Hindlimb muscle (tissue), 1 donor: Measurements from ENCODE around the gene SMCO1. TPM values are rescaled to one million over a fixed set of nuclear protein-coding genes. Genes with fewer than 3 reads are reported as not detected.
A peak's percentile ranks its signal among the peaks of the same experiment; 100 is the strongest.
"Not testable (repeated sequence)": the region's sequence is repeated elsewhere in the genome, so short reads cannot be mapped to it uniquely, and the experiment has no call there.

Source experiments
- DNase-seq: peaks from one replicate; pipeline ENCODE4 v3.0.0-alpha.2; 2013
- polyA plus RNA-seq: library from polyadenylated mRNA; unstranded; fragments of 120-200 nt; gene quantifications from one replicate; pipeline ENCODE4 v1.2.1, GENCODE V29; 2013; ENCODE audit not compliant: insufficient read length

The SMCO1 gene
- polyA plus RNA-seq, 1 donor, result 1.5 TPM

DNA sequence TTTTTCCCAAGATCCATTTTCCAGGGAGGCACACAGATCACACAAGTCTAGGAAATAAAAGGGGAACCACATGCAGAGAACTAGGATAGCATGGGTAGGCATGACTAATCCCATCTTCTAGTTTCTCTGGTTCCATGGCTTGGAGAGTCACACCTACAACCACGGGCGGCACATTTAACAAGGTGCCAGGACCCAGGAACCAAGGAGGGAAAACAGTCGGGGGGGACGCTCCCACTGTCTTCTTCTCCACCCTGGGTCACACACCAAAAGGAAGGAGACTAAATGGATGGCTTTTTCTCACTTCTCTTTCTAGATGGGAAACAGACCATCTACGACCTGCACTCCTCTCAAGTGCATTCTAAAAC, 4.6 kb upstream of the SMCO1 start:
- DNase-seq, result no peak

DNA sequence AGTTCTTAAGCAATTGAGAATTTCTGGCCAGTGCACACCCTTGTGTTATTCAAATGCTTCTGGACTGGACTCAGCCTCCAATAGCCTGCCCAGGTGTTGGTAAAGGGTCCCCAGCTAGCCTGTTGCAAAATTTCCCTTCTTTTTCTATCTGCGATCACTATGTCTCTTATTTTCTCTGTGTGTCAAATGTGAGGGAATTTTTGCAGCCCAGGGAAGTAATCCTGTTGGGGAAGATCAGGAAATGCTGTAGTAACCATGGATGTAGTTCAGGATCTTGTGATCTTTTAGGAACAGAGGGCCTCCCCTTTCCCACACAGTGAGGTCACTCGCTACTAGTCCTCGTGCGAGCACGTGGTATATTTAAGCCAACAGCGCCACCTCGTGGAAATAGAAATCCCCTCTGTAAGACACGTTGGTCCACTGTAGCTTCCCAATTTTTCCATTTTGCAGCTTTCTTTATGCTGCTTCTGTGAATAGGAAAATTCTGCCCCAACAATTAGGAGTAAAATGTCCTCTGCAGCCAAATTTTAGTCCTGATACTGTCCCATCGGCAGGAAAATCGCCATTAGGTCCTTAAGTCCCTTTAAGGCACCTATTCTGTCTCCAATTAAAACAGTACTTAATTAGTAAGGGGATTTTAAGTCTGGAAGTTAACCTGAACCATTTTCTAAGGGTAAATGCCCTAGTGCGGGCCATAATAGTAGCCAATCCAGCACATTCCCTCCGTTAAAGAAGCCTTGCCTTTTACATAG, 4.0 kb upstream of the SMCO1 start:
- no peak for DNase-seq

DNA sequence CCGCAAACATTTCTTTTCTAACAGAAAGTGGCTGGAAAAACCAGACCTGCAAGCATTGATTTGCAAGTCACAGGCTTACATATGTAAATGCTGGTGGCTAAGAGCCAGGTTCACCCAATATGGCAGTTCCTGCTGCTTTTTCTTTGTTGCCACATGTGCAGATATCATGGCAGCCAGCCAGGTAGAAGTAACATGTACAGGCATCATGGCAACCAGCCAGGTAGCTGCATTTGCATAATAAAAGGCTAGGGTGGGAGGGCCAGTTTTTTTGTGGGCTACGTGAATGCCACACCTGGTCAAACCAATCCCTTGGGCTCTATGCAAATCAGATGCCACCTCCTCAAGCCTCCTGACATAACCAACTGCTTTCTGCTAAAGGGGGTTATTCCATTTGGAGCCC, 2.8 kb upstream of the SMCO1 start:
- DNase-seq, result no peak

GRCh38 chr3:196517162-196517800, 2.1 kb upstream of the SMCO1 start:
- DNase-seq, result no peak

DNA sequence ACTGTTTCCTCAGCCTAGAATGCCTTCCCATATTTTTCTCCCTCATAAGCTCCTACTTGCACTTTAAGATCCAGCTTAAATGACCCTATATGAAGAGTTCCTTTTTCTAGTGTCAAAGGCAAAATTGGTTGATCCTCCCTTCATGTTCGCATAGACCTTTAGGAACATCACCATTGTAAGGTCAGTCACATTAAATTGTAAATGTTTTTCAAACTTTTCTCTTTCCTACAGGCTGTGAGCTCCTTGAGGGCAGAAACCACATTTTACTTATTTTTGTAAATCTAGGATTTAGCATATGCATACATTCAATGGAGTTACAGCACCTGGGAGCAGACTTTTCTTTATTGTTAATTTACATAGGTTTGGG, 813 bp downstream of the SMCO1 start:
- no peak for DNase-seq

DNA sequence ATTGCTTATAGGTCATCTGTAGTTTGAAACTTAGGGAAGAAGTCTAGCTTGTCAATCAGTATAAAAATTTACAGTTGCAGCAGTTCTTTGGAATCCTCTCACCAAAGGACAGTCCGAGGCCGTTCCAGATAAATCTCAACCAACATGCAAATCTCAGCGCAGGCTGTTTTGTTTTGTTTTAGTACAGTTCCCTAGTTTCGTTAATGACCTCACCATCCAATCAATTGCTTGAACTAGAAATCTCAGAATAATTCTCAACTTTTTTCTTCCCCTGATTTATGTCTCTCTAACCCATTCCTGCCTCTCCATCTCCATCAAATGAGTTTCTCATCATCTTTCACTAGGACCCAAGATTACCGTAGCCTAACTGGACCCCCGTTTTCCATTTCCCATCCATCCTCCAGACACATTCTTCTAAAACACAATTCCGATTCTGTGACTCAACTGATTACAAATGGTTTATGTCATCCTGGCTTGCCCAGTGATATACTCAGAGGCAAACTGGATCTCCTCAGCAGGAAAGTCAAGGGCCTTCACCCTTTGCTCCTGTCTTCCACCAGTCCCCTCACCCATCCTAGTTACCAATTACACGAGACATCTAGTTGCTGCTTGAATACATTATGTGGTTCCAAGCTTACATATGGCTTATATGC, 1.3 kb downstream of the SMCO1 start:
- no peak for DNase-seq

DNA sequence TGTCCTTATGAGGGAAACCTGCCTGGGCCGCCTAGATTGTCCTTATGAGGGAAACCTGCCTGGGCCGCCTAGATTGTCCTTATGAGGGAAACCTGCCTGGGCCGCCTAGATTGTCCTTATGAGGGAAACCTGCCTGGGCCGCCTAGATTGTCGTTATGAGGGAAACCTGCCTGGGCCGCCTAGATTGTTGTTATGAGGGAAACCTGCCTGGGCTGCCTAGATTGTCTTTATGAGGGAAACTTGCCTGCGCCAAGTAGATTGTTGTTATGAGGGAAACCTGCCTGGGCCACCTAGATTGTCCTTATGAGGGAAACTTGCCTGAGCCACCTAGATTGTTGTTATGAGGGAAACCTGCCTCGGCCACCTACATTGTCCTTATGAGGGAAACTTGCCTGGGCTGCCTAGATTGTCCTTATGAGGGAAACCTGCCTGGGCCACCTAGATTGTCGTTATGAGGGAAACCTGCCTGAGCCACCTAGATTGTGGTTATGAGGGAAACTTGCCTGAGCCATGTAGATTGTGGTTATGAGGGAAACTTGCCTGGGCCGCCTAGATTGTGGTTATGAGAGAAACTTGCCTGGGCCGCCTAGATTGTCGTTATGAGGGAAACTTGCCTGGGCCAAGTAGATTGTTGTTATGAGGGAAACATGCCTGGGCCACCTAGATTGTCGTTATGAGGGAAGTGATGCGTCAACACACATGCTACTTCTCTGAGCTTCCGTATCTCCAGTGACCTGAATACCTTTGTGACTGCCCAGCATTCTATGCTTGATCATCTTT, 3.3 kb downstream of the SMCO1 start:
- not testable (repeated sequence) for DNase-seq

DNA sequence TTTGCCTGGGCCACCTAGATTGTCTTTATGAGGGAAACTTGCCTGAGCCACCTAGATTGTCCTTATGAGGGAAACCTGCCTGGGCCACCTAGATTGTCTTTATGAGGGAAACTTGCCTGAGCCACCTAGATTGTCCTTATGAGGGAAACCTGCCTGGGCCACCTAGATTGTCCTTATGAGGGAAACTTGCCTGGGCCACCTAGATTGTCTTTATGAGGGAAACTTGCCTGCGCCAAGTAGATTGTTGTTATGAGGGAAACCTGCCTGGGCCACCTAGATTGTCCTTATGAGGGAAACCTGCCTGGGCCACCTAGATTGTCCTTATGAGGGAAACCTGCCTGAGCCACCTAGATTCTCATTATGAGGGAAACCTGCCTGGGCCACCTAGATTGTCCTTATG, 4.0 kb downstream of the SMCO1 start:
- not testable (repeated sequence) for DNase-seq

DNA sequence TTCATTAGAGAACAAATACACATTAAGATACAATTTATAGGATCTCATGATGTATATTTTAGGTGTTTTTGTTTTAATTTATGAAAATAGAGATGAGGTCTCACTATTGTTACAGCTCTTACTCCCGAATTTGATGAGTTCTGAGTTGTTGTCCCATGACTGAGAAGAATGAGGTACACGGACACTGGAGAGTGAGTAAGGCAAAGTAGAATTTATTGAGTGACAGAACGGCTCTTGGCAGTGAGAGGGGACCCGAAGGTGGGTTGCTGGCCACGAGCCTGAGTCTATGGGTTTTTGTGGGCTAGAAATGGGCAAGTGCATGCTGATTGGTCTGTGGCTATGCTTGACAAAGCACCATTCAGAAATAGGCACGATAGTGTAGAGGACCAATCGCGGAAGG, 8.5 kb downstream of the SMCO1 start:
- no peak for DNase-seq

DNA sequence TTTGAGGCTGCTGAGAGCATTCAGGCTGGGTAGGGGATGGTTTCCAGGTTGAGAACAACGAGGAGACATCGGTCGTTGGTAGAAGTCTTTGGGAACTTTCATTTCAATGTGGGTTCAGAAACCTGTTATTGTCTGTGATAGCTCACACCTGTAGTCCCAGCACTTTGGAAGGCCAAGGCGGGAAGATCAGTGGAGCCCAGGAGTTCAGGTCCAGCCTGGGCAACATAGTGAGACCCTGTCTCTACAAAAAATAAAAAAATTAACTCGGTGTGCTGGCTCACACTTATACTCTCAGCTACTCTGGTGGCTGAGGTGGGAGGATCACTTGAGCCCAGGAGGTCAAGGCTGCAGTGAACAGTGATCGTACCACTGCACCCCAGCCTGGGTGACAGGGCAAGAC, 10.6 kb downstream of the SMCO1 start:
- no peak for DNase-seq

- not testable (repeated sequence) for DNase-seq
Measured at GRCh38 chr3:196504077-196504398, 11.1 kb downstream of the SMCO1 start.

DNA sequence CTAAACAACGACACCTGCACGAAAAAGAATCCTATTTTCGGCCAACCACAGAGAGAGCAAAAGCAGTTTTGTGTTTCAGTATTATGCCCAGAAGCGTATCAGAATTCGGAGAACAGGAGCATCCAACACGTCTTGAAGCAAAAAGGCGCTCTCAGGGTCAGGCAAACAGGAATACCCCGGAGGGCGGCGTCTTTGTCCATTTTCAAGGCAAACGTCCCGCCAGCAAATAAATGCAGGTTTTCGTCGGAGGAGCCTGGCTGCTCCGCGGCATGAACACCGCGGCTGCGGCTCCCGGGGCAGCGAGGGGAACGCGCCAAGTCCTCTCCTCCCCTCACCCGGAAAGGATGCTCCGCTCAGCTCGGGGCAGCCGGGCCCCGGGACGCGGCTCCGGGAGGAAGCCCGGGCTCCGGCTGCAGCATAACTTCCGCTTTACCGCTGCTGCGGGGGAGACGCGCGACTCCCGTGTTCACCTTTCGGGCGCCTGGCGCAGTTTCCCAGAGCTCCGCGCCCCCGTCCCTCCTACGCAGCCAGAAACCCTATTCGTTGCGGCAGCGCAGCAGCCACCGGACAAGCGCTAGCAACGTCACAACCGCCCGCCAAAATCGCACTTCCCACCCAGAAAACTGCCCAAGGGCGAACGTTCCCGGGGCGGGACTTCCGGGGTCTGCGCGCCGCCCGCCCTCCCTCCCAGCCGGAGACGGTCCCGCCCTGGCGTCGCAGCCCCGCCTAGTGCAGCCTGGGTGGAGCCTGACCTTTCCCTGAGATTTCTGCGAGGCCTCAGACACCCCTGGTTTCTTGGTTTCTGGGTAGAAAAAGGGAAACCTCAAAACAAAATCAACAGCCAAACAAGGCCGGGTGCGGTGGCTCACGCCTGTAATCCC, 11.7 kb downstream of the SMCO1 start, which contains the start of gene RNF168:
Gene RNF168, minus strand, starts transcription at position 573 of the 881 bp plus-strand sequence. CDS start 595 bp downstream, outside the sequence.
- peak; percentile 95 for DNase-seq

- peak; percentile 59 for DNase-seq
Measured at GRCh38 chr3:196502775-196503195, 12.4 kb downstream of the SMCO1 start.

DNA sequence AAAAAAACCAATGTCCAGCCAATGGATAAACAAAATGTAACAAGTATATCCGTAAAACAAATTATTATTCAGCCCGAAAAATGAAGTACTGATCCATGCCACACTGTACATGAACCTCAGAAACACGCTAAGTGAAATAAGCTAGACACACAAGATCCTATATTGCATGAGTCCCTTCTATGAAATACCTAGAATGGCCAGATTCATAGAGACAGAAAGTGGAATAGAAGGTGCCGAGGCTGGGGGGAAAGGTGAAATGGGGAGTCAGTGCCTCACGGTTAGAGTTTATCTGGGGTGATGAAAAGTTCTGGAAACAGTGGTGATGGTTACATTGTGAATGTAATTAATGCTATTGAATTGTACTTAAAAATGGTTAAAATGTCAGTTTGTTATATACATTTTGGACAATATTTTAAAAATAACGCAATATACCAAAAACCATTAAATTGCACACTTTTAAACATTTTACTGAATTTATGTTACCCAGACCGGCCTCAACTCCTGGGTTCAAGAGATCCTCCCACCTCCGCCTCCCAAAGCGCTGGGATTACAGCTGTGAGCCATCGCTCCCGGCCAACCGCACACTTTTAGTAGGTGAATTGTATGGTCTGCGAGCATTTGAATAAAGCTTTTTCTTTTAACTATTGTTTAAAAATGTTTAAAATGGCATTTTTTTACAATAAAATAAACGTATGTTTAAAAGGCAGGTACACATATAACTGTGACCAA, 13.7 kb downstream of the SMCO1 start:
- DNase-seq, result no peak

DNA sequence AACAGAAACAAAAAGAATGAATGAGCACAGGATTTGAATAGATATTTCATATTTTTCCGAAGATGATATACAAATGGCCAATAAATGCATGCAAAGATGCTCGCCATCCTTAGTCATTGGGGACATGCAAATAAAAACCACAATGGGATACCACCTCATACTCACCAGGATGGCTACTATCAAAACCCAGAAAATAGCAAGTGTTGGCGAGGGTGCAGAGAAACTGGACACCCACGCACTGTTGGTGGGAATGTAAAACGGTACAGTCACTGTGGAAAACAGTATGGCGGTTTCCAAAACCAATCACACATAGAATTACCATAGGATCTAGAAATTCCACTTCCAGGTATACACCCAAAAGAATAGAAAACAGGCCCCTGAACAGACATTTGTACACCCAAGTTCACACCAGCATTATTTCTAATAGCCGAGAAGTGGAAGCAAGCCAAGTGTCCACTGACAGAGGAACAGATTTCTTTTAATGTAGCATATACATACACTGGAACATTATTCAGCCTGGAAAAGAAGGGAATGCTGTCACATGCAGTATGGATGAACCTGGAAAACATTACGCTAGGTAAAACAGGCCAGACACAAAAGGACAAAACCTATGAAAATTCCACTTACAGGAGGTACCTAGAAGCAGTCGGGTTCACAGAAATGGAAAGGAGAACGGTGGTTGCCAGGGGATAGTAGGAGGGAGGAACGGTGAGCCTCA, 15.2 kb downstream of the SMCO1 start:
- DNase-seq, result no peak

DNA sequence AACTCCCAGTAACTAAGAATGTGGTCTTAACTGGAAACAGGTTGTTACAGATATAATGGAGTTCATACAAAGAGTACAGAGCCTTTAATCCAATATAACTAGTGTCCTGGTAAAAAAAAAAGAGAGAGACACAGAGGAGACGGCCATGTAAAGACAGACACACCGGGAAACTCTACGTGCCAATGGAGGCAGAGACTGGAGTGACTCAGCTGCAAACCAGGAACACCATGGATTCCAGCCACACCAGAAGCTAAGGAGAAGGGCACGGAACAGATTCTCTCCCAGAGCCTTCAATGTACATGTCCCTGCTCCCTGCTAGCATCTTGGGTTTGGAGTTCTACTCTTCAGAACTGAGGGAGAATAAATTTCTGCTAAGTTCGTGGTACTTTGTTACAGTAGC, 16.1 kb downstream of the SMCO1 start:
- no peak for DNase-seq

- DNase-seq, result no peak
Measured at GRCh38 chr3:196498297-196498696, 16.8 kb downstream of the SMCO1 start.

- DNase-seq, result no peak
Measured at GRCh38 chr3:196496183-196496582, 19.0 kb downstream of the SMCO1 start.

DNA sequence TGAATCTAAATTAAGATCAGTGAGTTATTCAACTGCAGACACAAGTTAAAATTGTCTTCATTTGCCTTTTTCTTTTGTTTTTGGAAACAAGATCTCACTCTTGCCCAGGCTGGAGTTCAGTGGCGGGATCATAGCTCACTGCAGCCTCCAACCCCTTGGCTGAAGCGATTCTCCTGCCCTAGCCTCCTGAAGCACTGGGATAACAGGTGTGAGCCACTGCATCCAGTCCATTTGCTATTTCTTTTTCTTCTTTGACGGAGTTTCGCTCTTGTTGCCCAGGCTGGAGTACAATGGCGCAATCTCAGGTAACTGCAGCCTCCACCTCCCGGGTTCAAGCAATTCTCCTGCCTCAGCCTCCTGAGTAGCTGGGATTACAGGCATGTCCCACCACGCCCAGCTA, 21.9 kb downstream of the SMCO1 start:
- DNase-seq, result no peak

DNA sequence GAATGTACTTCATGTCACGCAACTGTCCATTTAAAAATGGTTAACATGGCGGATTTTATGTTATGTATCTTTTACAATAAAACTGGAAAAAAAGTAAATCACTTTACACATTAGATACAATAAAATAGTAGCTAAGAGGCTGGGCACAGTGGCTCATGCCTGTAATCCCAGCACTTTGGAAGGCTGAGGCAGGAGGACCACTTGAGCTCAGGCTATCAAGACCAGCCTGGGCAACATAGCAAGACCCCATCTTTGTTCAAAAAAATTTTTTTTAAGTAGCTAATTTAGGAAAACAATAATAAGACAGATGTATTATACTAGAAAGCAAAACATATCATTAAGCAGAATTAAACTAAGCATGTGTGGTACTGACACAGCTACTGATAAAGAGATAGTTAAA, 23.1 kb downstream of the SMCO1 start:
- DNase-seq, result no peak

DNA sequence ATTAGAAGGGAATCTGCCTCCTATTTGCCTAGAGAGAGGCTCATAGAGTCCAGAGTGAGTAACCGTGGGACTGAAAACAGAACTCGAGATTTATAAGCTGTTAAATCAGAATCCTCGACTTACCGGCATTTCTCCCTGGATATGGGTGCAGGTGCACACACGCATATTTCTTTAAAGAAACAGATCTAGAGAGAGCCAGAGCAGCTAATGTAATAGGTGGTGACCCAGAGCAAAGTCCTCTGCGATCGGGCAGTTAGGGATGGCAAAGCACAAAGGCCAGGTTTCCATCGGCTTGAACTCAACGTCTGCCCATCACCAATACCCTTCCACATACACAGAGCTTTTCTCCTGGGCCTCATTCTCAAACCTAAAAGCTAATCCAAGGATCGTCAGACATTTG, 25.4 kb downstream of the SMCO1 start:
- DNase-seq, result no peak
